K562 (cell line): ENCODE results near the gene ROM1. TPM values are rescaled to one million over a fixed set of nuclear protein-coding genes. Genes with fewer than 3 reads are reported as not detected.

ENCODE experiments used
- ATAC-seq: fragments of 200-7000 bp; cut with Tn5 transposase; 3 replicates; pipeline ENCODE4 v1.9.1; 2020; ENCODE audit warnings: moderate library complexity
- BruUV-seq: library from RNA; stranded (reverse); fragments of 400-500 nt; replicated peaks from 2 replicates; lab custom pipeline; 2021; lab: Mats Ljungman, UMichigan
- CTCF ChIA-PET: fragments of 300-600 bp; formaldehyde crosslinking; extraction: SDS; loops from one replicate; lab custom pipeline; 2021; ENCODE audit warnings: low intra/inter-chr PET ratio; lab: Yijun Ruan, JAX
- POLR2A ChIA-PET: fragments of 300-600, 350-650 bp; sonication (Branson Sonifier 250); formaldehyde crosslinking; extraction: SDS; loops from one replicate; lab custom pipeline; 2021; ENCODE audit warnings: antibody characterized with exemption, inconsistent platforms; lab: Yijun Ruan, JAX
- DNase-seq, 4 experiments: peaks; one replicate each; pipeline versions ENCODE4 v3.0.0 to v3.0.0-alpha.2; 2011 to 2018; ENCODE audit warnings: low spot score in 3 of 4, mixed read lengths in 3 of 4; ENCODE audit errors: extremely low read depth in 1 of 4
- FAIRE-seq: peaks from 2 replicates; lab custom pipeline; 2011; peaks lifted over from hg19 to GRCh38; lab: Jason Lieb, UNC
- H2AFZ ChIP-seq: 2 replicates; pipeline ENCODE4 v1.6.0; 2011; ENCODE audit warnings: low read depth, low read length, control low read depth, inconsistent platforms
- H3K27ac ChIP-seq: fragments of 200-600 bp; 3 replicates; pipeline ENCODE4 v1.8.0; 2011; ENCODE audit warnings: low read depth, mild to moderate bottlenecking, control low read depth, inconsistent platforms, low read length, moderate library complexity, mixed read lengths; ENCODE audit errors: extremely low read depth
- H3K27me3 ChIP-seq, 2 experiments: fragments of 300-600 bp in 1 of 2; 2 replicates in 1 of 2; 3 replicates in 1 of 2; pipeline versions ENCODE4 v1.6.0 to v1.8.0; 2011; ENCODE audit warnings: inconsistent platforms in 2 of 2, low read length in 2 of 2, mild to moderate bottlenecking in 1 of 2, mixed read lengths in 1 of 2, moderate library complexity in 1 of 2; ENCODE audit not compliant: control insufficient read depth in 2 of 2, insufficient read depth in 2 of 2
- H3K36me3 ChIP-seq: fragments of 300-600 bp; 3 replicates; pipeline ENCODE4 v1.8.0; 2011; ENCODE audit warnings: mild to moderate bottlenecking, low read length, inconsistent platforms; ENCODE audit not compliant: control insufficient read depth, insufficient read depth
- H3K4me1 ChIP-seq, 2 experiments: fragments of 200-600 bp in 1 of 2; replicated peaks in 1 of 2; 2 replicates in 1 of 2; 3 replicates in 1 of 2; pipeline versions ENCODE4 v1.5.1 to v1.8.0; 2011; ENCODE audit warnings: inconsistent platforms in 2 of 2, low read length in 2 of 2, mild to moderate bottlenecking in 1 of 2, mixed read lengths in 1 of 2, moderate library complexity in 1 of 2; ENCODE audit not compliant: control insufficient read depth in 2 of 2, insufficient read depth in 2 of 2
- H3K4me2 ChIP-seq: 2 replicates; pipeline ENCODE4 v1.6.1; 2011; ENCODE audit warnings: low read length, control low read depth, inconsistent platforms, mixed read lengths; ENCODE audit not compliant: insufficient read depth
- H3K4me3 ChIP-seq: fragments of 200-600 bp; sonication (generic), shearing (Covaris generic); 2 replicates; pipeline ENCODE4 v1.5.1; 2016; ENCODE audit warnings: control low read depth, inconsistent platforms
- H3K79me2 ChIP-seq: fragments of 200-600 bp; 3 replicates; pipeline ENCODE4 v1.8.0; 2011; ENCODE audit warnings: low read length, inconsistent platforms; ENCODE audit not compliant: control insufficient read depth, insufficient read depth
- H3K9ac ChIP-seq, 2 experiments: 2 replicates each; pipeline versions ENCODE4 v1.6.0 to v1.6.1; 2011; ENCODE audit warnings: low read depth in 2 of 2, low read length in 2 of 2, control low read depth in 1 of 2, inconsistent platforms in 1 of 2, mild to moderate bottlenecking in 1 of 2, mixed read lengths in 1 of 2; ENCODE audit not compliant: insufficient read depth in 1 of 2
- H3K9me1 ChIP-seq: one replicate; pipeline ENCODE4 v1.6.0; 2011; ENCODE audit warnings: inconsistent platforms, mild to moderate bottlenecking, low read length, moderate library complexity; ENCODE audit not compliant: control insufficient read depth, insufficient read depth
- H3K9me3 ChIP-seq: replicated peaks from 2 replicates; pipeline ENCODE4 v1.5.1; 2011; ENCODE audit warnings: low read depth, low read length, inconsistent platforms; ENCODE audit not compliant: control insufficient read depth, insufficient read depth
- H4K20me1 ChIP-seq: replicated peaks from 2 replicates; pipeline ENCODE4 v1.6.1; 2011; ENCODE audit warnings: low read length, inconsistent platforms, mixed read lengths; ENCODE audit not compliant: control insufficient read depth, insufficient read depth
- HNRNPK ChIP-seq: fragments of 200-400 bp; formaldehyde crosslinking; IDR thresholded peaks from one replicate; pipeline ENCODE4 v1.6.1; 2018; ENCODE audit warnings: mild to moderate bottlenecking, low read depth, low read length; ENCODE audit not compliant: poor library complexity, severe bottlenecking
- PHF20 ChIP-seq: fragments of 450-650 bp; IDR thresholded peaks from 2 replicates; pipeline ENCODE4 v1.6.1; 2018; ENCODE audit not compliant: partially characterized antibody
- REST ChIP-seq, 2 experiments: fragments of 450-650 bp; formaldehyde crosslinking in 1 of 2; IDR thresholded peaks; 2 replicates each; pipeline versions ENCODE4 v1.4.0 to v1.6.1; 2014 to 2020; ENCODE audit warnings: mild to moderate bottlenecking in 2 of 2, borderline replicate concordance in 1 of 2, low read depth in 1 of 2
- ZNF121 ChIP-seq: sonication (generic); formaldehyde crosslinking; conservative IDR thresholded peaks from 2 replicates; pipeline ENCODE4 v1.8.0; 2022; ENCODE audit warnings: missing genetic modification reagents
- ZNF830 ChIP-seq: fragments of 250-450 bp; sonication (Bioruptor Pico); IDR thresholded peaks from 2 replicates; pipeline ENCODE4 v1.5.0; 2021; ENCODE audit warnings: mild to moderate bottlenecking
- WGBS: fragments of 100-300 bp; shearing (Covaris generic); methylation state at CpG from one replicate; pipeline ENCODE4 v1.1.6; 2016; ENCODE audit warnings: low coverage, mixed read lengths; ENCODE audit not compliant: insufficient coverage; ENCODE audit errors: missing lambda C conversion rate; 5-methylcytosine and 5-hydroxymethylcytosine counted together
- in situ Hi-C: fragments of 300-500 bp; cut with MboI; formaldehyde crosslinking; loops from 4 replicates; pipeline ENCODE4 v1.15.0; 2018; ENCODE audit warnings: inconsistent platforms, mixed read lengths
- intact Hi-C: fragments of 100-400 bp; cut with micrococcal nuclease; formaldehyde crosslinking; loops from 2 replicates; pipeline ENCODE4 v1.14.2; 2022
- polyA plus RNA-seq, 8 experiments: library from polyadenylated mRNA; depleted of rRNA in 4 of 8; stranded (reverse) in 5 of 8; unstranded in 3 of 8; fragments of >200 nt; fragmentation: Nextera tagmentation in 2 of 8; fragmentation: Illumina TruSeq in 1 of 8; extraction: Ambion mirVana in 2 of 8; extraction: Trizol in 1 of 8; gene quantifications; 2 replicates each; pipeline versions ENCODE4 v1.2.1 to v1.2.3, GENCODE V29; 2011 to 2014; ENCODE audit warnings: inconsistent platforms in 1 of 8, missing spikeins in 1 of 8
- total RNA-seq, 7 experiments: library from RNA; depleted of rRNA in 6 of 7; stranded (reverse); fragments of >200 nt in 6 of 7; fragmentation: Illumina TruSeq in 2 of 7; extraction: Trizol in 2 of 7; gene quantifications; 2 replicates each; pipeline versions ENCODE4 v1.2.1 to v1.2.3, GENCODE V29; 2011 to 2021; ENCODE audit warnings: low replicate concordance in 1 of 7

Gene ROM1
- total and polyA plus RNA-seq, 9 of the 15 experiments (the other 6 are each of a cell fraction or from before 2014, with no cell fraction given): 0.75 to 4.0 (median 2.6) TPM

- peaks cover 27% of the 10 kb centered on the region for H3K79me2 ChIP-seq
- no peak overlapping the region for H3K27ac ChIP-seq
- intact Hi-C loops (no loop called here), in situ Hi-C loops (no loop called here)
- peaks cover 10 to 28% of the 10 kb centered on the region in 2 experiments; a peak in 4 of 5 replicates for H3K4me1 ChIP-seq
- BruUV-seq: no TSS peak
- H3K9me3 ChIP-seq: no peaks in the 10 kb centered on the region
- CTCF ChIA-PET: no interaction called here
- DNase-seq (no peak), FAIRE-seq (no peak), ATAC-seq (no peak)
- H3K27me3 ChIP-seq: no peaks in the 10 kb centered on the region
- 73% methylated on average over 11 of the region's 11 CpGs for WGBS
- POLR2A ChIA-PET: interaction anchor here (1.5 to 5.3 kb wide), 4 partner anchors 13 to 73 kb away, joined by 4 to 161 read pairs (median 6); partner anchors contain the start of genes C11orf98, CSKMT, HNRNPUL2 and LBHD1
- TF ChIP-seq ZNF830 (CRISPR knock-in tag) (no peak), ZNF121 (CRISPR knock-in tag) (peak; percentile 63)
- H3K36me3 ChIP-seq: peaks cover 15% of the 10 kb centered on the region; the same call in 2 of the 3 replicates
- no peaks in the 10 kb centered on the region for H4K20me1 ChIP-seq
- no peak overlapping the region for H3K4me3 ChIP-seq
- 0 out of 2 replicates have a peak overlapping the region, but pooled peaks have one; percentile 13 for H3K4me2 ChIP-seq
- H3K9ac ChIP-seq: peak overlapping the region in 1 of 2 experiments; percentile 70; a peak in 1 of 4 replicates
- H2AFZ ChIP-seq: peak overlapping the region; percentile 54
- H3K9me1 ChIP-seq: no peaks in the 10 kb centered on the region
These were observed 41.2 kb downstream of the ROM1 start for GRCh38 chr11:62654297-62654696.

- 31% methylated on average over 5 of the region's 5 CpGs for WGBS
- Histone ChIP-seq H3K4me1 (peaks cover 7 to 15% of the 10 kb centered on the region in 2 experiments; a peak in 4 of 5 replicates), H3K79me2 (peaks cover 13% of the 10 kb centered on the region), H3K36me3 (peaks cover 5% of the 10 kb centered on the region; the same call in 1 of the 3 replicates), H3K4me2 (no peak overlapping the region), H3K27ac (peak overlapping the region; percentile 20; the same call in 1 of the 3 replicates), H3K27me3 (no peaks in the 10 kb centered on the region), H4K20me1 (no peaks in the 10 kb centered on the region), H3K9ac (no peak overlapping the region; a peak in 1 of 4 replicates), H2AFZ (peak overlapping the region; percentile 69), H3K9me3 (no peaks in the 10 kb centered on the region), H3K4me3 (no peak overlapping the region), H3K9me1 (no peaks in the 10 kb centered on the region)
- ATAC-seq: no peak
- peak; percentile 23 for FAIRE-seq
- DNase-seq: no peak
- in situ Hi-C loops (no loop called here), intact Hi-C loops (no loop called here)
- ChIA-PET POLR2A (interaction anchor here (0.6 to 5.3 kb wide), 11 partner anchors 9 to 260 kb away, joined by 3 to 161 read pairs (median 3); partner anchors contain the start of genes C11orf98, CSKMT and UQCC3), CTCF (no interaction called here)
- no TSS peak for BruUV-seq
- no peak for TF ChIP-seq REST (IDR thresholded peaks at IDR 0.05; ENCODE audit: borderline replicate concordance)
- TF ChIP-seq REST (CRISPR knock-in tag; IDR thresholded peaks at IDR 0.05; ENCODE audit: low read depth): no peak
- no peak for TF ChIP-seq PHF20
- no peak for TF ChIP-seq HNRNPK
These were observed 43.9 kb downstream of the ROM1 start for GRCh38 chr11:62656796-62657429.
